HS-27A (cell line): ENCODE results near the gene TARS3.

ENCODE experiments used
- DNase-seq: peaks from one replicate; pipeline ENCODE4 v3.0.0-alpha.2; 2012; ENCODE audit warnings: low read depth, missing footprints

The TARS3 gene

GRCh38 chr15:101604124-101604874 is 120.0 kb downstream of the TARS3 start:
- DNase-seq, result no peak
